Lung (tissue), 12 donors: Measurements from ENCODE around the gene PRMT2. TPM values are rescaled to one million over a fixed set of nuclear protein-coding genes. Genes with fewer than 3 reads are reported as not detected.

ENCODE experiments used
- ATAC-seq: fragments of 200-7000 bp; cut with Tn5 transposase; one replicate; pipeline ENCODE4 v1.9.1; 2020; ENCODE audit warnings: moderate number of reproducible peaks; ENCODE audit not compliant: insufficient read depth, low FRiP score
- DNase-seq, 3 donors: peaks; one replicate each; pipeline ENCODE4 v3.0.0-alpha.2; 2013 to 2017
- H3K27ac ChIP-seq, 2 donors: one replicate each; pipeline ENCODE4 v1.5.1; 2013; ENCODE audit warnings: mild to moderate bottlenecking in 2 of 2, moderate library complexity in 2 of 2, control low read depth in 1 of 2, inconsistent platforms in 1 of 2, low read depth in 1 of 2, low read length in 1 of 2
- H3K27me3 ChIP-seq, 3 donors: one replicate each; pipeline ENCODE4 v1.5.1; 2013; ENCODE audit warnings: low read length in 2 of 3; ENCODE audit not compliant: control insufficient read depth in 3 of 3, insufficient read depth in 3 of 3
- H3K36me3 ChIP-seq, 4 donors: one replicate each; pipeline ENCODE4 v1.5.1; 2013; ENCODE audit warnings: low read length in 4 of 4, mild to moderate bottlenecking in 1 of 4, moderate library complexity in 1 of 4; ENCODE audit not compliant: control insufficient read depth in 4 of 4, insufficient read depth in 4 of 4
- H3K4me1 ChIP-seq, 5 donors: one replicate each; pipeline ENCODE4 v1.5.1; 2013; ENCODE audit warnings: low read length in 5 of 5, mild to moderate bottlenecking in 2 of 5, moderate library complexity in 1 of 5; ENCODE audit not compliant: control insufficient read depth in 5 of 5, insufficient read depth in 5 of 5
- H3K4me3 ChIP-seq: one replicate; pipeline ENCODE4 v1.5.1; 2013; ENCODE audit warnings: mild to moderate bottlenecking, control low read depth, moderate library complexity
- H3K9ac ChIP-seq, 2 donors: one replicate each; pipeline ENCODE4 v1.5.1; 2013; ENCODE audit warnings: low read length in 2 of 2, control low read depth in 1 of 2; ENCODE audit not compliant: insufficient read depth in 1 of 2
- H3K9me3 ChIP-seq, 4 donors: one replicate each; pipeline ENCODE4 v1.5.1; 2013; ENCODE audit warnings: low read length in 3 of 4, mild to moderate bottlenecking in 1 of 4, moderate library complexity in 1 of 4; ENCODE audit not compliant: control insufficient read depth in 4 of 4, insufficient read depth in 3 of 4
- CTCF ChIP-seq: IDR thresholded peaks from 2 replicates; pipeline ENCODE4 v1.5.1; 2012; ENCODE audit warnings: mild to moderate bottlenecking; ENCODE audit errors: control extremely low read depth, extremely low read depth
- WGBS, 2 donors: extraction: QIAGEN DNeasy Blood & Tissue Kit; methylation state at CpG; one replicate each; pipeline ENCODE4 v1.1.7; 2013; 5-methylcytosine and 5-hydroxymethylcytosine counted together
- polyA plus RNA-seq, 2 donors: library from polyadenylated mRNA; stranded (reverse); fragments of 200-250 nt; gene quantifications; one replicate each; pipeline ENCODE4 v1.2.1, GENCODE V29; 2013
- total RNA-seq, 2 donors: library from RNA; depleted of rRNA in 1 of 2; stranded (reverse); fragments of >200 nt in 1 of 2; gene quantifications; one replicate each; pipeline ENCODE4 v1.2.1, GENCODE V29; 2014 to 2021
- donor health status: control.
- donor health status: control.
- donor health status: Bipolar disorder and iron deficiency.
- donor health status: healthy.
- donor health status: DM: yes; HTN: yes; CAD: no.

The PRMT2 gene
- total and polyA plus RNA-seq, 4 donors = 58.2 to 114 (median 90.8) TPM

DNA sequence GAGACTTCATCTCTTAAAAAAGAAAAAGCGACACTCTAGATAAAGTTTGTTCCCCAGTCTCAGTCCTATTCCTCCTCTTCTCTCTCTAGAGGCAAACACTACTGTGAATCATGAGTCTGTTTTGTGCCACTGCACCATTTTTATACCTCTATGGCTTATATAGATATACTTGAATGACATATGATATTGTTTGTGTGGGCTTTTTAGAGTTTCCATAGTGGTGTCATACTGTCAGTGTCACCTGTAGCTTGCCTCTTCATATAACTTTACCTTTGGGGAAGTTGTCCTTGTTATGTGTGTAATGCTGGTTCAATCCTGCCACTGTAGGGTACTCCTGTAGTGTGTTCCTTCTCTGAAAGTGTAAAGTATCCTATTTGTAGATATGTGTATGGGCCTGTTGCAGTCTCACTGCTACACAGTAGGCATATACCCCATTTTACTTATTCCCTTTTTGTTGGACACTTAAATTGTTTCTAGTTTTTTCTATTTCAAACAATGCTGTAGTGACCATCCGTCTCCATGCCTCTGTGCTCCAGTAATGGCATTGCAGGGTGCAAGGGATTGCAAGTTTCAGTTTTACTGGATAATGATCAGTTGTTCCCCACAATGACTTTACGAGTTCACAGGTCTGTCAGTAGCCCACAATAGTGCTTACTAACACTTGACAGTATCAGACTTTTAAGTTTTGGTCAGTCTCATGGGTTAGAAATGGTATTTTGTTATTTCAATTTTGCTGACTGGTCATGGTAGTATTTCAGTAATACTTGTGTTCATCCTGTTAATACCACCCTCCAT is 2.7 kb downstream of the PRMT2 start:
- peak overlapping the region in 1 of 2 donors; percentile 4 for H3K27ac ChIP-seq
- DNase-seq (no peak), ATAC-seq (no peak)
- peaks cover 1 to 27% (median 21%) of the 10 kb centered on the region in 5 donors for H3K4me1 ChIP-seq
- no peaks in the 10 kb centered on the region for H3K9me3 ChIP-seq
- no peaks in the 10 kb centered on the region for H3K27me3 ChIP-seq
- no peak overlapping the region for H3K4me3 ChIP-seq
- peaks cover 2 to 28% (median 10%) of the 10 kb centered on the region in 4 donors for H3K36me3 ChIP-seq
- 47 to 61% methylated on average over 3 of the region's 3 CpGs for WGBS, 2 donors
- H3K9ac ChIP-seq = peak overlapping the region in 1 of 2 donors; percentile 8
- no peak for TF ChIP-seq CTCF

- H3K4me1 ChIP-seq = peaks cover 1 to 27% (median 21%) of the 10 kb centered on the region in 5 donors
- WGBS, 2 donors = 79 to 85% methylated on average over 8 of the region's 8 CpGs
- DNase-seq (peak in 2 of 3 donors; percentile 51 to 53), ATAC-seq (no peak)
- no peaks in the 10 kb centered on the region for H3K9me3 ChIP-seq
- H3K9ac ChIP-seq = no peak overlapping the region
- H3K36me3 ChIP-seq = peaks cover 8 to 41% (median 18%) of the 10 kb centered on the region in 4 donors
- TF ChIP-seq CTCF = no peak
- no peak overlapping the region for H3K4me3 ChIP-seq
- H3K27ac ChIP-seq = no peak overlapping the region
- no peaks in the 10 kb centered on the region for H3K27me3 ChIP-seq
Measured at GRCh38 chr21:46639489-46640386, 4.3 kb downstream of the PRMT2 start.

DNA sequence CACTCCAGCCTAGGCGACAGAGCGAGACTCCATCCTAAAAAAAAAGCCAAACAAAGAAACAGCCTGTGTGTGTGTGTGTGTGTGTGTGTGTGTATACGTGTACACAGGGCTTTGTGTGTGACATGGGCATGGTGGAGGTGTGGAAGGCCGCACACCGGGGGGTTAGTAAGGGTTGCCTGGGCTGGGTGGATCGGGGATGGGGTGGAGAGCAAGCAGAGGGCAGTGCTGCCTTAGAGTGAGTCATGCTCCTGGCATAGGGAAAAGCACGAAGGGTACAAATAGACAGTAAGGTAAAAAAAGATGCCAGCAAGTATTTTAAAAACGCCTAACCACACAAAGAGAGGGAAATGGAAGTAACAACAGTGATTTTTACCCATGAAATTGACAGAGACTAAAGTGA is 6.2 kb downstream of the PRMT2 start:
- ATAC-seq = no peak
- Histone ChIP-seq H3K36me3 (peaks cover 18 to 51% (median 25%) of the 10 kb centered on the region in 4 donors), H3K9me3 (no peaks in the 10 kb centered on the region), H3K4me1 (peaks cover 1 to 19% (median 14%) of the 10 kb centered on the region in 5 donors), H3K9ac (no peak overlapping the region), H3K27ac (no peak overlapping the region), H3K4me3 (no peak overlapping the region), H3K27me3 (no peaks in the 10 kb centered on the region)
- no peak for DNase-seq
- WGBS, 2 donors = 90 to 96% methylated on average over 8 of the region's 8 CpGs
- no peak for TF ChIP-seq CTCF
